Esophagus (tissue), 2 donors: ENCODE results near the gene C19orf85. TPM values are rescaled to one million over a fixed set of nuclear protein-coding genes. Genes with fewer than 3 reads are reported as not detected.

Experiments used
- H3K27ac ChIP-seq, 2 donors: one replicate each; pipeline ENCODE4 v1.5.1; 2013; ENCODE audit warnings: low read depth in 2 of 2, mild to moderate bottlenecking in 2 of 2, inconsistent platforms in 1 of 2, low read length in 1 of 2, moderate library complexity in 1 of 2
- H3K27me3 ChIP-seq, 2 donors: one replicate each; pipeline ENCODE4 v1.6.1; 2013; ENCODE audit warnings: low read length in 2 of 2, control low read depth in 1 of 2, mild to moderate bottlenecking in 1 of 2; ENCODE audit not compliant: insufficient read depth in 2 of 2, control insufficient read depth in 1 of 2
- H3K36me3 ChIP-seq, 2 donors: one replicate each; pipeline ENCODE4 v1.6.1; 2013; ENCODE audit warnings: low read length in 1 of 2; ENCODE audit not compliant: control insufficient read depth in 2 of 2, insufficient read depth in 2 of 2
- H3K4me1 ChIP-seq, 2 donors: one replicate each; pipeline ENCODE4 v1.6.1; 2013; ENCODE audit warnings: low read length in 1 of 2; ENCODE audit not compliant: control insufficient read depth in 2 of 2, insufficient read depth in 2 of 2
- H3K4me3 ChIP-seq, 2 donors: one replicate each; pipeline ENCODE4 v1.5.1; 2013; ENCODE audit warnings: low read length in 2 of 2, mild to moderate bottlenecking in 2 of 2, low read depth in 1 of 2, moderate library complexity in 1 of 2
- H3K9me3 ChIP-seq, 2 donors: one replicate each; pipeline ENCODE4 v1.6.1; 2013; ENCODE audit warnings: mild to moderate bottlenecking in 2 of 2, low read depth in 1 of 2, low read length in 1 of 2, moderate library complexity in 1 of 2; ENCODE audit not compliant: control insufficient read depth in 2 of 2, insufficient read depth in 1 of 2
- WGBS, 2 donors: extraction: QIAGEN DNeasy Blood & Tissue Kit; methylation state at CpG; one replicate each; pipeline ENCODE4 v1.1.7; 2013; 5-methylcytosine and 5-hydroxymethylcytosine counted together
- polyA plus RNA-seq, 2 donors: library from polyadenylated mRNA; stranded (reverse); fragments of 200-250 nt; gene quantifications; one replicate each; pipeline ENCODE4 v1.2.3, GENCODE V29; 2013
- donor health status: healthy with polysubstance abuse.
- donor health status: Bipolar disorder and iron deficiency.

C19orf85 gene
- polyA plus RNA-seq, 2 donors, result 0.04 TPM; not detected in 1

DNA sequence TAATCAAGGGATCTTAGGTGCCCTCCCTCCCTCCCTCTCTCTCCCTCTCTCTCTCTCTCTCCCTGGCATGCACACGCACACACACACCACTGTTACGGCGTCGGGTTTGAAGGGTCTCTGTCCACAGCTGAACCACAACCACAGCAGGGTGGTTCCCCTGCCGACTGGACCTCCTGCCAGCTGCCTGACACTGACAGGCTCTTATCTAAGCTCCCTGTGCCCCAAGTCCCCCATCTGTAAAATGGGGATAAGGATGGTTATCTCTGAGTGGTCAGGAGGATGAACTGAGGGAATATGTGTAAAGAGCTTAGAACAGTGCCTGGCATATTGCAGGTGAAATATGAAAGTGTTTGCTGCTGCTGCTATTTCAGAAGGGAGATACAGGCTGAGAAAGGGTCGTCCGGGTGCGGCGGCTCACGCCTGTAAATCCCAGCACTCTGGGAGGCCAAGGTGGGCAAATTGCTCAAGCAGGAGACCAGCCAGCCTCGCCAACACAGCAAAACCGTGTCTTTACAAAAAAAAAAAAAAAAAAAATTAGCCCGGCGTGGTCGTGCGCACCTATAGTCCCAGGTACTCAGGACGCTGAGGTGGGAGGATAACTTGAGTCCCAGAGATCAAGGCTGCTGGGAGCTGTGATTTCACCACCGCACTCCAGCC is 20.6 kb downstream of the C19orf85 start:
- WGBS, 2 donors, result 32 to 33% methylated on average over 18 of the region's 18 CpGs
- H3K27ac ChIP-seq, result no peak overlapping the region
- H3K4me3 ChIP-seq, result no peak overlapping the region
- H3K4me1 ChIP-seq, result peaks cover 8 to 22% of the 10 kb centered on the region in 2 donors
- peaks cover 7 to 33% of the 10 kb centered on the region in 2 donors for H3K27me3 ChIP-seq
- peaks cover 0 to 10% of the 10 kb centered on the region in 2 donors for H3K9me3 ChIP-seq
- H3K36me3 ChIP-seq, result no peaks in the 10 kb centered on the region

DNA sequence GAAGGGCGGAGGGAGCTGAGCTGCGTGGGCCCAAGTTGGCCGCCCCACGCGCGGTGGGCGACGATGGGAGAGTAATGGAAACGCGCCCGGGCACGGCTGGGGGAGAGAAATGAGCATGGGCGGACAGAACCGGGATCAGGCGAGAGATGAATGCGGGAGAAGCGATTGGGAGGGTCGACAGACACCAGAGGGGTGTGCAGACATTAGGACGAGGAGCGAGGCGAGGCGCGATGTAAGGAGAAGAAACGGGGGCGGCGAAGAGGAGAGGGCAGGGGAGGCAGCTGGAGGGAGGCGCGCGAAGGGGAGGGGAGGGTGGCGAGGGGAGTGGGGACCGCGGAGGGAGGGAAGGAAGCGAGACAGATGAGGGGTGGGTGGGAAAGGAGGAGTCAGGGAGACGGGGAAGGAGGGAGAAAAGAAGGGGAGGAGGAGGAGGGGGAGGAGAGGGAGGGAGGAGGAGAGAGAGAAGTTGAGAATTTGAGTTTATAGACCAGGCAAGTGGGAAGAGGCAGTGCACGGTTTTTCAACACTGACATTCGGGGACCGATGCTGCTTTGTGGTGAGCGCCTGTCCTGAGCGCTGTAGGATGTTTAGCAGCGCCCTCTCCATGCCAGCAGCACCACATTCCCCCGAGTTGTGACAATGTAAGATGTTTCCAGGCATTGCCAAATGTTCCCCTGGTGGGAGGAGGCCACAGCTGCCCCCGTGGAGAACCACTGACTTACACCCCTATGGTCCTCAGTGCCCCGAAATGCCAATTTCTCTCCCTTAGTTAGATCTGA is 21.3 kb downstream of the C19orf85 start, which contains the start of gene SHISA7:
SHISA7 (minus strand) TSS at position 256 of the 779 bp plus-strand sequence. CDS start 437 bp downstream, outside the sequence.
- H3K4me1 ChIP-seq, result peaks cover 8 to 20% of the 10 kb centered on the region in 2 donors
- H3K4me3 ChIP-seq, result no peak within 1 kb of the TSS
- WGBS, 2 donors, result 2 to 3% methylated on average over 43 of the region's 43 CpGs
- H3K27me3 ChIP-seq, result peaks cover 7 to 38% of the 10 kb centered on the region in 2 donors
- no peaks in the 10 kb centered on the region for H3K36me3 ChIP-seq
- no peak within 1 kb of the TSS for H3K27ac ChIP-seq
- H3K9me3 ChIP-seq, result peaks cover 0 to 10% of the 10 kb centered on the region in 2 donors

DNA sequence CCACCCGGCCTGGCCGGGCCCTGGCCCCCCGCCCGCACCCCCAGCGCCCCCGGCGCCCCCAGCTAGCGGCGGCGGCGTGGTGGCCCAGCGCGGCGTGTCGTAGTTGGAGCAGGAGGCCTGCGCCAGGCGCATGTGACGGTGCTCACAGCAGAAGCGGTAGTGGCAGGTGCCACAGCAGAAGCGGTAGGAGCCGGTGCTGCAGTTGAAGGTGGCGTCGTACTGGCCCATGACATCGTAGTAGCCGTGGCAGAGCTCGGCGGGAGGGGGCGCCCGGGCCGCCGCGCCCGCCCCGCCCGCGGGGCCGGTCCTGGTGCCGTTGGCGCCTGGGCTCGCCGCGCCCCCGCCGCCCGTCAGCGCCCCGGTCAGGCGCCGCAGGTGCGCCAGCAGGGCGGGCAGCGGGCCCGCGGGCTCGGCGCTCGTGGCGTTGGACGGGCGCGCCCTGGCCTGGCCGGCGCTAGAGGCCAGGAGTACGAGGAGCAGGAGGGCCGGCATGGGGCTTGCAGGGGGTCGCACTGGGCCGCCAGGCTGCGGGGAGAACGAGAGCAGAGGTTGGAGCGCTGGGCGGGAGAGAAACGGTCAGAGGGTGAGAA is 22.1 kb downstream of the C19orf85 start:
- Histone ChIP-seq H3K36me3 (no peaks in the 10 kb centered on the region), H3K27me3 (peaks cover 7 to 41% of the 10 kb centered on the region in 2 donors), H3K4me1 (peaks cover 8 to 13% of the 10 kb centered on the region in 2 donors), H3K9me3 (peaks cover 0 to 10% of the 10 kb centered on the region in 2 donors), H3K27ac (no peak overlapping the region), H3K4me3 (no peak overlapping the region)
- 1 to 2% methylated on average over 48 to 72 of the region's 72 CpGs for WGBS, 2 donors

DNA sequence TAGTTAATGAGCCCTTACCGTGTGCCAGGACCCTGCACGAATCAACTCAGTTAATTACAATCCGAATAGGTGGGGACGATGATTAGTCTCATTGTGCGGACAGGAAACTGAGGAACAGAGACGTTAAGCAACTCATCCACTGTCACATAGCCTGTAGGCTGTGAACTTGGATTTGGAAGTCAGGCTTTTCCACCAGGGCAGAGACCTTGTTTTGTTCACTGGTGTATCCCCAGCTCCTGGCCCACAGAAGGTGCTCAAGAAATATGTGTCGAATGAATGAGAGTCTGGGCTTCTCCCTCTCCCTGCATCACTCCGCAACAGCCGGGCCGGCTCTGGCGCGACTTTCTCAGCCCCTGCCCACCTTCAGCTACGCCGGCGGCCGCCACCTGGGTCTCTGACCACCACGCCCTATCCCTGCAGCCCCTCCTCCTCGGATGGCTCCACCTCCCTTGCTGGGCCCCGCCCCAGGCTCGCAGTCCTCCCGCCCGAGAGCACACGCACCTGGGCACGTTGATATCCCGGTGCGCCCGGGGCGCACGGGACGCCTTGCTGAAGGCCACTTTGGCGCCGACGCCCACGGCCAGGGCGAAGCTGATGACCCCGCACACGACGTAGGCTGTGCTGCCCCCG is 22.7 kb downstream of the C19orf85 start:
- H3K27ac ChIP-seq, result no peak overlapping the region
- peaks cover 7 to 43% of the 10 kb centered on the region in 2 donors for H3K27me3 ChIP-seq
- peaks cover 6 to 8% of the 10 kb centered on the region in 2 donors for H3K4me1 ChIP-seq
- H3K4me3 ChIP-seq, result no peak overlapping the region
- WGBS, 2 donors, result 1 to 3% methylated on average over 32 to 39 of the region's 39 CpGs
- no peaks in the 10 kb centered on the region for H3K36me3 ChIP-seq
- H3K9me3 ChIP-seq, result peaks cover 0 to 10% of the 10 kb centered on the region in 2 donors

DNA sequence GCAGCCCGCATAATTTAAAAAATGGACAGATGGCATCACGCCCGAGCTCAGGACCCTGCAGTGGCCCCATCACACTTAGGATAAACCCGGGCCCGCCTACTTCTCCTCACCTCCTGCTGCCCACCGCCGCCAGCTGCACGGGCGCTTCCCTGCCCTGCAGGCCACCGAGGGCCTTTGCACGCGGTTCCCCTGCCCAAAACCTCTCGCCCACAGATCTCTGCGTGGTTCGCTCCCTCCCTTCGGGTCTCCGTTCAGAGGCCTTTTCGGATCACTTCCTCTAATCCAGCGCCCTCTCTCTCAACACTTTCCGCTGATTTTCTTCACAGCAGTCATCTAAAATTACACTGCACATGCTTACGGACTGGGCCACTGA is 23.2 kb downstream of the C19orf85 start:
- Histone ChIP-seq H3K9me3 (peaks cover 0 to 10% of the 10 kb centered on the region in 2 donors), H3K4me3 (no peak overlapping the region), H3K36me3 (no peaks in the 10 kb centered on the region), H3K4me1 (peaks cover 6 to 8% of the 10 kb centered on the region in 2 donors), H3K27ac (no peak overlapping the region), H3K27me3 (peaks cover 7 to 43% of the 10 kb centered on the region in 2 donors)
- 4 to 5% methylated on average over 21 of the region's 21 CpGs for WGBS, 2 donors

DNA sequence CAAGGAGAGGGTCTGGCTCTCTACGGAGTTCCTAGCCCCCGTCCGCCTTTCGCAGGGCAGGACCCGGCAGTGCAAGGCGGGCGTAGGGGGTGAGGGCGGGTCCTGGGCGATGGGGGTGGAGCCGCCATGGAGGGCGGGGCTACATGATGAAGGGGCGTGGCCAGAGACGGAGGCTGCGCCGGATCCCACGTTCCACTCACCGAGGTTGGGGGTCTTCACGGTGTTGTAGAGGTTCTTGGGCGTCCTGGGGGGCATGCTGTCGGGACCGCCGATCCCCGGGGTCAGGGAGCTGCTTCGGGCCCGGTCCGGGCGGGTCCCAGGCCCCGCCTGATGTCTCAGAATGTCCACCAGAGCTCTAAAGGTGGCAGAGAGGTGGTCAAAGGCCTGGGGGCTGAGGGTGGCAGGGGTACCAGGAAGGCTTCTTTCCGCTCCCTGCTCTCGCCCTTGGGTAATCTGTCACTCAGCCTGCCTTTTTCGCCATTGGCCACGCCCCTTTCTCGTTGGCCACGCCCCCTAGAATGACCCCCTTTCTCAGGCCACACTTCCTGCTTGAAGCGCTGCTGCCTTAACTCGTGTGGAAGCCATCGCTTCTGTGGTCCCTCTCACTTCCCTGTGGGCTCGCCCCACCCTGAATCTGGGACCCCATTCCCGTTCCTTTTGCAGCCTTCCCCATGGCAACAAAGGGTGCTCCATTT is 24.0 kb downstream of the C19orf85 start:
- Histone ChIP-seq H3K36me3 (no peaks in the 10 kb centered on the region), H3K9me3 (peaks cover 0 to 10% of the 10 kb centered on the region in 2 donors), H3K27ac (no peak overlapping the region), H3K4me1 (peaks cover 6 to 8% of the 10 kb centered on the region in 2 donors), H3K4me3 (no peak overlapping the region), H3K27me3 (peaks cover 7 to 43% of the 10 kb centered on the region in 2 donors)
- 8 to 12% methylated on average over 38 to 39 of the region's 39 CpGs for WGBS, 2 donors

DNA sequence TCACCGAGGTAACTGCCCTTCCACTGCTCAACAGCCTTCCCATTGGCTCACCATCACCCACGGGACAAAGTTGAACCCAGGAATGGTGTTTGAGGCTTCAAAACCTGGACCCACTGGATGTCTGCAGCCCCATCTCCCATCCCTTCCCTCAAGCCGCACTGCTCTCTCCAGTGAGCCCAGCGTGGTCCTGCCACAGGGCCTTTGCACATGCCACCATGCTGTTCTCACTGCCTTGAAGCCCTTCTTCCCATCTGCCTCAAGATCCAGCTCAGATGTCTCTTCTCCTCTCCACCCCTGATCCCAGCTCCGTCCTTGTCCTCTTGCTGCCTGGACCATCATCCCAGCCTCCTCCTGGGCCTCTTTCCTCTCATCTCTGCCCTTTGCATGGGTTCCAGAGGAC is 25.5 kb downstream of the C19orf85 start:
- no peak overlapping the region for H3K27ac ChIP-seq
- 77 to 83% methylated on average over 5 of the region's 5 CpGs for WGBS, 2 donors
- H3K4me3 ChIP-seq, result no peak overlapping the region
- peaks cover 7 to 43% of the 10 kb centered on the region in 2 donors for H3K27me3 ChIP-seq
- H3K36me3 ChIP-seq, result no peaks in the 10 kb centered on the region
- H3K9me3 ChIP-seq, result peaks cover 0 to 14% of the 10 kb centered on the region in 2 donors
- peaks cover 6 to 8% of the 10 kb centered on the region in 2 donors for H3K4me1 ChIP-seq

DNA sequence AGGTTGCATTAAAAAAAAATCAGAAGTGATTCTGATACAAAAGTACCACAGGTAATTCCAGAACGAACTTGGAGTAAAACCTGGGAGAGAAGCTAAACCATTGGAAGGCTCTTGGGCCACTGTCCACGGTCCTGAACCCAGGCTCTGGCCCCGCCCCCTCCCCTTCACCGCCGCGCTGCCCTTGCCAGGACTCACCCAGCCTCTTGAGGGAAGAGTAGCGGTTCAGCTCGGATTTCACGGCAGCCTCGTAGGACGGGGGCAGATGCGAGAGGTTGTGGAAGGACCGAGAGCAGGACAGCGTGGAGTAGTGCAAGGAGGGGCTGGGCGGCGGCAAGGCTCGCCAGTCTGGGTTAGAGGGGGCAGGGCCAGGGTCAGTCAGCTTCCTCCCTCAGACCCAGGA is 27.1 kb downstream of the C19orf85 start:
- peaks cover 4 to 40% of the 10 kb centered on the region in 2 donors for H3K27me3 ChIP-seq
- 3 to 4% methylated on average over 17 of the region's 17 CpGs for WGBS, 2 donors
- H3K27ac ChIP-seq, result no peak overlapping the region
- H3K9me3 ChIP-seq, result peaks cover 0 to 14% of the 10 kb centered on the region in 2 donors
- H3K4me3 ChIP-seq, result no peak overlapping the region
- H3K4me1 ChIP-seq, result peaks cover 5 to 6% of the 10 kb centered on the region in 2 donors
- H3K36me3 ChIP-seq, result no peaks in the 10 kb centered on the region

DNA sequence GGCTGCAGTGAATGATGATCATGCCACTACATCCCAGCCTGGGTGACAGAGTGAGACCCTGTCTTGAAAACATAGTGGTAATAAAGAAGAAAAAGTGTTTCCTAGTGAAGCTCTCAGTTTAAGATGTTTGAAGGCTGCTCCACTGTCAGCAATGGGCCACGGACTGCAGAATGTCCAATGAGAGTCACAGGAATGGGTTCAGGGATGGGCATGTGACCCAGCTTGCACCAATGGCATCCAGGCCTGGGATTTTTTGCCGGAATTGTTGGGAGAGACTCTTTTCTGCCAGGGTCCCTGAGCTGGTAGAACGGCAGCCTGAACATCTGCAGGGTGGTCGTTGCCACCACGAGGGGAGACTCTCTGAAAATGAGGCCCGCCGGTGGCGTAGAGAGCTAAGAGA is 27.7 kb downstream of the C19orf85 start:
- Histone ChIP-seq H3K9me3 (peaks cover 0 to 19% of the 10 kb centered on the region in 2 donors), H3K27me3 (peaks cover 4 to 34% of the 10 kb centered on the region in 2 donors), H3K4me1 (peaks cover 2 to 3% of the 10 kb centered on the region in 2 donors), H3K27ac (no peak overlapping the region), H3K36me3 (no peaks in the 10 kb centered on the region), H3K4me3 (no peak overlapping the region)
- WGBS, 2 donors, result 47 to 48% methylated on average over 8 of the region's 8 CpGs
